Spleen (tissue), 11 donors: ENCODE data around the gene HCK. TPM values are rescaled to one million over a fixed set of nuclear protein-coding genes. Genes with fewer than 3 reads are reported as not detected.

Experiments used
- DNase-seq: peaks from one replicate; pipeline ENCODE4 v3.0.0-alpha.2; 2020
- H3K27ac ChIP-seq, 8 donors: fragments of 200-600 bp; sonication (generic) in 7 of 8; 1 replicate in 4 of 8; 2 replicates in 4 of 8; pipeline versions ENCODE4 v1.5.0 to v1.8.0; 2016 to 2021; ENCODE audit warnings: inconsistent platforms in 4 of 8, mild to moderate bottlenecking in 4 of 8, moderate library complexity in 1 of 8
- H3K27me3 ChIP-seq, 7 donors: fragments of 200-600 bp; sonication (generic) in 6 of 7; replicated peaks in 1 of 7; 1 replicate in 4 of 7; 2 replicates in 3 of 7; pipeline versions ENCODE4 v1.5.0 to v1.8.0; 2016 to 2021; ENCODE audit warnings: inconsistent platforms in 3 of 7, mild to moderate bottlenecking in 1 of 7
- H3K36me3 ChIP-seq, 6 donors: fragments of 200-600 bp; sonication (generic) in 5 of 6; 1 replicate in 4 of 6; 2 replicates in 2 of 6; pipeline versions ENCODE4 v1.5.0 to v1.8.0; 2016 to 2021; ENCODE audit warnings: inconsistent platforms in 2 of 6
- H3K4me1 ChIP-seq, 6 donors: fragments of 200-600 bp; sonication (generic) in 5 of 6; 1 replicate in 3 of 6; 2 replicates in 3 of 6; pipeline versions ENCODE4 v1.5.0 to v1.8.0; 2016 to 2021; ENCODE audit warnings: inconsistent platforms in 3 of 6
- H3K4me3 ChIP-seq, 8 donors: fragments of 200-600 bp; sonication (generic) in 7 of 8; 1 replicate in 4 of 8; 2 replicates in 4 of 8; pipeline versions ENCODE4 v1.5.0 to v1.8.0; 2016 to 2021; ENCODE audit warnings: inconsistent platforms in 4 of 8, mild to moderate bottlenecking in 4 of 8, moderate library complexity in 2 of 8
- H3K9me3 ChIP-seq, 8 donors: fragments of 200-600 bp; sonication (generic) in 7 of 8; 1 replicate in 4 of 8; 2 replicates in 4 of 8; pipeline versions ENCODE4 v1.5.0 to v1.8.0; 2016 to 2021; ENCODE audit warnings: inconsistent platforms in 4 of 8
- POLR2A ChIP-seq, 3 donors: fragments of 450-650 bp; IDR thresholded peaks; one replicate each; pipeline ENCODE4 v1.5.1; 2017; ENCODE audit warnings: antibody characterized with exemption in 3 of 3, mild to moderate bottlenecking in 1 of 3
- POLR2AphosphoS5 ChIP-seq, 3 donors: sonication (generic); formaldehyde crosslinking; IDR thresholded peaks; one replicate each; pipeline ENCODE4 v1.5.1; 2017; ENCODE audit warnings: antibody characterized with exemption in 3 of 3
- WGBS, 5 donors: extraction: QIAGEN DNeasy Blood & Tissue Kit in 3 of 5; methylation state at CpG; one replicate each; pipeline versions ENCODE4 v1.1.5 to v1.1.7; 2013 to 2018; 5-methylcytosine and 5-hydroxymethylcytosine counted together
- intact Hi-C: fragments of 100-400 bp; cut with DNase I; formaldehyde crosslinking; loops from one replicate; pipeline ENCODE4 v1.15.0; 2023; ENCODE audit warnings: low total_unique reads
- polyA plus RNA-seq, 3 donors: library from polyadenylated mRNA; stranded (reverse); fragments of 200-250 nt; gene quantifications; one replicate each; pipeline ENCODE4 v1.2.1, GENCODE V29; 2013
- total RNA-seq, 7 donors: library from RNA; depleted of rRNA in 3 of 7; stranded (reverse); fragments of >200 nt in 3 of 7; fragmentation: NEBNext Ultra II Directional in 4 of 7; extraction: Animal tissue kit (Norgen Biotek cat#: 25700) in 4 of 7; gene quantifications; one replicate each; pipeline versions ENCODE4 v1.1.0 to v1.2.1, GENCODE V29; 2016 to 2021
- TF ChIP-seq, protein P1 (sequence below), 11 experiments: fragments of 200-600 bp in 7 of 11; fragments of 450-650 bp in 4 of 11; sonication (generic) in 4 of 11; IDR thresholded peaks in 8 of 11; conservative IDR thresholded peaks in 3 of 11; 1 replicate in 7 of 11; 2 replicates in 4 of 11; pipeline versions ENCODE4 v1.4.0 to v1.8.0; 2016 to 2021; ENCODE audit warnings: antibody characterized with exemption in 11 of 11, inconsistent platforms in 4 of 11, mild to moderate bottlenecking in 1 of 11
- donor health status: healthy with polysubstance abuse.
- donor health status: DM: no; HTN: no; CAD: no; lungs with moderate emphysema.
- donor health status: DM: no; HTN: no; CAD: no.
- donor health status: Bipolar disorder and iron deficiency.
- donor health status: healthy.
- donor health status: DM: no; HTN: no; CAD: no.
- donor health status: DM: yes; HTN: yes; CAD: no.

Gene HCK
- total and polyA plus RNA-seq, 10 donors: 44.3 to 341 (median 151) TPM

DNA sequence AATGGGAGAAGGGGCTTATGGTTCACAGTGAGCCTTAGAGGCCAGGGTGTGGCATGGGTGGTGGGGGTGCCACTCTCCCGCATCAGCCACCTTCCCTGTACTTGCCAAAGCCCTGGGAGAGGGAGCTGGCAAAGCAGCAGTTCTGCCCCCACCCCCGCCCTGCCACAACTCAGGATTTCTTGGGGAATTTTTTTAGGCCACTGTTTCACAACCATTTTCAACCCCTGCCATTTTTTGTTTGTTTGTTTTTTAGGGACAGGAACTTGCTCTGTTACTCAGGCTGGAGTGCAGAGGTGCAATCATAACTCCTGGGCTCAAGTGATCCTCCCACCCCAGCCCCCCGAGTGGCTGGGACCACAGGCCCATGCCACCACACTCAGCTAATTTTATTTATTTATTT, 35.0 kb downstream of the HCK start:
- H3K36me3 ChIP-seq: peaks cover 0 to 100% (median 20%) of the 10 kb centered on the region in 6 donors
- TF ChIP-seq POLR2AphosphoS5 (IDR thresholded peaks at IDR 0.05) (peak in 1 of 3 donors; percentile 14), POLR2A (IDR thresholded peaks at IDR 0.05) (no peak)
- WGBS, 5 donors: 68 to 92% (median 84%) methylated on average over 3 of the region's 3 CpGs
- H3K9me3 ChIP-seq: no peaks in the 10 kb centered on the region
- H3K27ac ChIP-seq: peak overlapping the region in 2 of 8 donors; percentile 7 to 17
- H3K27me3 ChIP-seq: no peaks in the 10 kb centered on the region
- DNase-seq: no peak
- no peak overlapping the region for H3K4me3 ChIP-seq
- H3K4me1 ChIP-seq: peaks cover 0 to 24% (median 11%) of the 10 kb centered on the region in 6 donors
- intact Hi-C loops: no loop called here

DNA sequence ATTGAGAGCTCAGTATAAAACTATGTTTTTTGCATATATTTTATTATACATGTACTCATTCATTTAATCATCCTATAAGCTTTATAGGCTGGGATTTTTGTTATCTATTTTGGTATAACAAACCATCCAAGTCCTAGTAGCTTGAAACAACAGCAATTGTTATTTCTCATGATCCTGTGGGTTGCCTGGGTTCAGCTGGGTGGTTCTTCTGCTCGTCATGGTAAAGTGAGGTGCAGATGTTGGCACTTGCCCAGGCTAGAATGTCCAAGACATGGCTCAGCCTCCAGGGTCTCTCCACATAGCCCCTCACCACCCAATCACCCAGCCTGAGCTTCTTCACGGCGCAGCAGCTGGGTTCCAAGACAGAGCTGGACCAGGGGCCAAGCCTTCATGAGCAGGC, 36.7 kb downstream of the HCK start:
- Histone ChIP-seq H3K4me3 (no peak overlapping the region), H3K9me3 (no peaks in the 10 kb centered on the region), H3K27ac (no peak overlapping the region), H3K36me3 (peaks cover 0 to 100% (median 18%) of the 10 kb centered on the region in 6 donors), H3K27me3 (no peaks in the 10 kb centered on the region), H3K4me1 (peaks cover 0 to 23% (median 11%) of the 10 kb centered on the region in 6 donors)
- intact Hi-C loops: no loop called here
- no peak for DNase-seq
- TF ChIP-seq POLR2A (IDR thresholded peaks at IDR 0.05) (no peak), POLR2AphosphoS5 (IDR thresholded peaks at IDR 0.05) (peak in 1 of 3 donors; percentile 15)
- TF ChIP-seq, protein P1, sequence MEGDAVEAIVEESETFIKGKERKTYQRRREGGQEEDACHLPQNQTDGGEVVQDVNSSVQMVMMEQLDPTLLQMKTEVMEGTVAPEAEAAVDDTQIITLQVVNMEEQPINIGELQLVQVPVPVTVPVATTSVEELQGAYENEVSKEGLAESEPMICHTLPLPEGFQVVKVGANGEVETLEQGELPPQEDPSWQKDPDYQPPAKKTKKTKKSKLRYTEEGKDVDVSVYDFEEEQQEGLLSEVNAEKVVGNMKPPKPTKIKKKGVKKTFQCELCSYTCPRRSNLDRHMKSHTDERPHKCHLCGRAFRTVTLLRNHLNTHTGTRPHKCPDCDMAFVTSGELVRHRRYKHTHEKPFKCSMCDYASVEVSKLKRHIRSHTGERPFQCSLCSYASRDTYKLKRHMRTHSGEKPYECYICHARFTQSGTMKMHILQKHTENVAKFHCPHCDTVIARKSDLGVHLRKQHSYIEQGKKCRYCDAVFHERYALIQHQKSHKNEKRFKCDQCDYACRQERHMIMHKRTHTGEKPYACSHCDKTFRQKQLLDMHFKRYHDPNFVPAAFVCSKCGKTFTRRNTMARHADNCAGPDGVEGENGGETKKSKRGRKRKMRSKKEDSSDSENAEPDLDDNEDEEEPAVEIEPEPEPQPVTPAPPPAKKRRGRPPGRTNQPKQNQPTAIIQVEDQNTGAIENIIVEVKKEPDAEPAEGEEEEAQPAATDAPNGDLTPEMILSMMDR (IDR thresholded peaks at IDR 0.05 in 8 of 11, conservative IDR thresholded peaks at IDR 0.05 in 3 of 11): no peak
- 93 to 98% (median 95%) methylated on average over 2 to 3 of the region's 3 CpGs for WGBS, 5 donors

DNA sequence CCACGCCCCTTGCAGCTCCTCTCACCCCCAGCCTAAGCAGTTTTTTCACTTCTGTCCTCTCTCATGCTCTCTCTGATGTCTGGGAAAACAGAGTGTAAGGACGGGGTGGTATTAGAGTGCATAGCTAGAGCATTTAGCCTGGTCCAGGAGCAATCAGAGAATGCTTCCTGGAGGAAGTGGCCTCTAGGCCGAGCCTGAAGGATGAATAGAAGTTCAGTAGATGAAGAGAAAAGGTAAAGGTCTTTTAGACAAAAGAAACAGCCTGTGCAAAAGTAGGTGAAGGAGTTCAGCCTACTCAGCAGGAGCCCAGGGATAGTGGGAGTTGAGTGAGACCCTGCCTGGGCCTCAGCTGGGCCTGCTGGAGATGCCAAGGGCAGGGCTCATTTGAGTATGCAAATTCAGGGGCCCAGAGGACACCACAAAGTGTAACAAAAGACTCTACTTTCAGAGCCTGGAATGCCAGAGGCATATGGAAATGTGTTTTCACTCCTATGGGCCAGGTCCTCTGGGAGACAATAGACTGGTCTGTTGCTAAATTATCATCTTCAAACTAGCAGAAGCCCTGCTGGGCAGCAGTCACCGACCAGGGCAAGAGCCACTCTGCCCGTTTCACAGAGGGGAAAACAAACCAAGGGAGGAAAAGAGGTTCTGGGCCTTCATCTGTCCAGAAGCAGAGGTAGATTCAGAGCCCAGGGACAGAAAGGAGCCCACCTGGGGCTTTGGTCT, 37.8 kb downstream of the HCK start:
- intact Hi-C loops: loop anchor here (5.0 to 10.0 kb wide), 2 partner anchors 57 to 235 kb away; no protein-coding TSS in a partner anchor
- Histone ChIP-seq H3K4me1 (peaks cover 0 to 23% (median 11%) of the 10 kb centered on the region in 6 donors), H3K27me3 (no peaks in the 10 kb centered on the region), H3K27ac (peak overlapping the region in 1 of 8 donors; percentile 13), H3K9me3 (no peaks in the 10 kb centered on the region), H3K36me3 (peaks cover 0 to 100% (median 9%) of the 10 kb centered on the region in 6 donors), H3K4me3 (no peak overlapping the region)
- no peak for DNase-seq
- WGBS, 5 donors: 59 to 82% (median 77%) methylated on average over 5 of the region's 5 CpGs
- TF ChIP-seq POLR2AphosphoS5 (IDR thresholded peaks at IDR 0.05) (no peak), POLR2A (IDR thresholded peaks at IDR 0.05) (no peak)
- TF ChIP-seq, protein P1 (IDR thresholded peaks at IDR 0.05 in 8 of 11, conservative IDR thresholded peaks at IDR 0.05 in 3 of 11): no peak

- Histone ChIP-seq H3K9me3 (no peaks in the 10 kb centered on the region), H3K36me3 (peaks cover 0 to 100% (median 8%) of the 10 kb centered on the region in 6 donors), H3K4me3 (no peak overlapping the region), H3K4me1 (peaks cover 0 to 17% (median 8%) of the 10 kb centered on the region in 6 donors), H3K27me3 (no peaks in the 10 kb centered on the region), H3K27ac (peak overlapping the region in 1 of 8 donors; percentile 37)
- peak; percentile 93 for DNase-seq
- intact Hi-C loops: loop anchor here (5.0 to 10.0 kb wide), 2 partner anchors 60 to 237 kb away; no protein-coding TSS in a partner anchor
- WGBS, 5 donors: 0 to 3% (median 1%) methylated on average over 7 of the region's 7 CpGs
- TF ChIP-seq POLR2AphosphoS5 (IDR thresholded peaks at IDR 0.05): peak in 2 of 3 donors; percentile 54 to 65
- no peak for TF ChIP-seq POLR2A (IDR thresholded peaks at IDR 0.05)
- TF ChIP-seq, protein P1 (IDR thresholded peaks at IDR 0.05 in 8 of 11, conservative IDR thresholded peaks at IDR 0.05 in 3 of 11): peak; percentile 88 to 98 (median 95)
Observed at GRCh38 chr20:32091888-32092346, 39.9 kb downstream of the HCK start.
